WI38 (cell line): Measurements from ENCODE around the gene PTTG1IP.

Source experiments
- H3K4me3 ChIP-seq: 2 replicates; pipeline ENCODE4 v1.5.1; 2011; ENCODE audit warnings: low read depth, mild to moderate bottlenecking, control low read depth, low read length
- TF ChIP-seq, protein P1 (sequence below): IDR thresholded peaks from 2 replicates; pipeline ENCODE4 v1.5.1; 2012; ENCODE audit warnings: low read depth, mild to moderate bottlenecking, control low read depth, low read length

Gene PTTG1IP

DNA sequence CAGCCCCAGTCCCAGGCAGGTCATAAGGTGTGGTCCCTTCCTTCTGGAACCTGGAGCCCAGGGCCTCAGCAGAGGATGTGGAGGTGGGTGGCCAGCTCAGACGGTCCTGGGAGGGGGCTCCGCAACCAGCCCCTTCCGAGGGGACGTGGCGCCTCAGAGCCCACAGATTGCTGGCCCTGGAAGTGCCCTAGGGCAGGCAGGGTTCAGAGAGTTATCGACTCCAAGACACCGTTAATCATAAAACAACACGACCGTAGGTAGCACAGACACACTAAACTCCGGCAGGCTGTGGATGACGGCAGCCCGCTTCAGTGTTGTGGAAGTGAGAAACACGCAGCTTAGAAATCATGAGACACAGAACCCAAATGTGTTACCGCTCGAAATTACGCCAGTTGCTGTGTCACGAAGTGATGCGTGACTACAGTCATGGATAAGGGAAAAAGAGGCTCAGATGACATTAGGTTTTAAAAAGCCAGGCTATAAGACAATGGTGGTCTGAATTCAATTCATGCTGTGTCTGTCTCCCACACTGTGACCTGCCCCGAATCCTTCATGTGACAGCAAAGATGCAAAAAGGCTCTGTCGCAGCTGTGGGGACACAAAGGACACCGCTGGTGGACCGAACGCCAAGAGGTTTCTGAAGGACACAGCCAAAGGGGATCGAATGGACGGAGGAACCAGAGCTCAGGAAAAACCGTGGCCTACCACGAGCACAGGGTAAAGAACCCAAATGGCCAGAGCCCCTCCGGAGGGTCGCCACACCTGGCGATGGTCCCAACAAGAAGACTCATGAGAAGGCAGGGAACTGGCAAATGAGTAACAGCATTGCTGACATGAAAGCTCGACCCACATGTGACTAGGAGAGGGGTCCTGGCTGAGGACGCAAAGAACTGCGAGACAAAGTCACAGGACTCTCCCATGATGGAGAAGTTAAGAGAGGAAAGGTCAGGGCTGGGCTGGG lies 53.9 kb downstream of the PTTG1IP start:
- TF ChIP-seq, protein P1, sequence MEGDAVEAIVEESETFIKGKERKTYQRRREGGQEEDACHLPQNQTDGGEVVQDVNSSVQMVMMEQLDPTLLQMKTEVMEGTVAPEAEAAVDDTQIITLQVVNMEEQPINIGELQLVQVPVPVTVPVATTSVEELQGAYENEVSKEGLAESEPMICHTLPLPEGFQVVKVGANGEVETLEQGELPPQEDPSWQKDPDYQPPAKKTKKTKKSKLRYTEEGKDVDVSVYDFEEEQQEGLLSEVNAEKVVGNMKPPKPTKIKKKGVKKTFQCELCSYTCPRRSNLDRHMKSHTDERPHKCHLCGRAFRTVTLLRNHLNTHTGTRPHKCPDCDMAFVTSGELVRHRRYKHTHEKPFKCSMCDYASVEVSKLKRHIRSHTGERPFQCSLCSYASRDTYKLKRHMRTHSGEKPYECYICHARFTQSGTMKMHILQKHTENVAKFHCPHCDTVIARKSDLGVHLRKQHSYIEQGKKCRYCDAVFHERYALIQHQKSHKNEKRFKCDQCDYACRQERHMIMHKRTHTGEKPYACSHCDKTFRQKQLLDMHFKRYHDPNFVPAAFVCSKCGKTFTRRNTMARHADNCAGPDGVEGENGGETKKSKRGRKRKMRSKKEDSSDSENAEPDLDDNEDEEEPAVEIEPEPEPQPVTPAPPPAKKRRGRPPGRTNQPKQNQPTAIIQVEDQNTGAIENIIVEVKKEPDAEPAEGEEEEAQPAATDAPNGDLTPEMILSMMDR = no peak
- H3K4me3 ChIP-seq = no peak overlapping the region

DNA sequence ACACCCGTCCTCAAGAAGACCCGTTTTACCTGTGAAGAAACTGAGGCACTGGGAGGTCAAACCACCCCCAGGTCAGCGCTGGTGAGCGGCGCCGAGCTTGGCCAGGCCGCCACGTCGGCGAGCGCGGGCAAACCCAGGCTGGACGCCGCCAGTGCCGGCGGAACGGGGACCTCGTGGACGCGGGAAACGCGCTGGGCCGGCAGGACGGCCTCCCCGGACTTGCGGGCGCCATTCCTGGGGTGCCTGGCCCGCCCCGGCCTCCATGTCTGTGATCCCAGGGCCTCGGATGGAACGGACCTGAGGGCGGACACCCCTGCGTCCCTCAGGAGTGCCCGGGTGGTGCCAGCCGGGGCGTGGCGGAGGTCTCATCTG lies 54.9 kb downstream of the PTTG1IP start:
- TF ChIP-seq, protein P1 = no peak
- peak overlapping the region; percentile 66 for H3K4me3 ChIP-seq

DNA sequence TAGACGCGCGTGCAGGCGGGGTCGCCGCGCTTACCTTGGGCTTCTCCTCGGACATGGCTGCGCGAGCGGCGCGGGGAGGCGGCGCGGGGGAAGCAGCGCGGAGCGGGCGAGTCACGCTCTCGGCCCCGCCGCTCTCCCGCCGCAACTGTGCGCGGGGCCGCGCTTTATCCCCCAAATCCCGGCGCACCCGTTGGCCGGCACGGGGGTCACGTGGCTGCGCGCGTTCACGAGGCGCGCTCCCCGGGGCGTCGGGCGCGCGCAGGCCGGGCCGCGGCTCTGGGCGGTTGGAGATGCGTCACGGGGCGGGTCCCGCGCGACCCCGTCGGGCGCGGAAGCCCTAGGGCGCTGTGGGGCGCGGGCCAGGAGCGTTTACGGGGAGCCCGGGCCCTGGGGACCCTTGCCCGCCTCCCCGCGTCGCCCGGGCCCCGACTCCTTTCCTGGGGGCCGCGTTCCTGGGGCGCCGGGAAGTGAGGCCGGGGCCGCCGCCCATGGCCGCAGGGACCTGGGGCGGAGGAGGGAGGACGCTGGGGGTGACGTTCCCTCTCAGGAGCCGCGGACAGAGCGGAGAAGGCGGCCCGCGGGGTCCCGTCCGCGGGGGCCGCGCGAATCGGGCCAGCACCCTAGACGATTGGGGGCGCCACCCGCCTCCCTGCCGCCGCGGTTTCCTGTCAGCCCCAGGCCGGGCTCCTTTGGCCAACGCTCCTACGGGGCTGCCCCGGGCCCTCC lies 55.4 kb downstream of the PTTG1IP start, which contains the start of gene SUMO3:
SUMO3 (minus strand) TSS at position 149 of the 726 bp plus-strand sequence; CDS start at position 55, 94 bp downstream.
- H3K4me3 ChIP-seq = peak within 1 kb of the TSS; percentile 66
- TF ChIP-seq, protein P1 = no peak

DNA sequence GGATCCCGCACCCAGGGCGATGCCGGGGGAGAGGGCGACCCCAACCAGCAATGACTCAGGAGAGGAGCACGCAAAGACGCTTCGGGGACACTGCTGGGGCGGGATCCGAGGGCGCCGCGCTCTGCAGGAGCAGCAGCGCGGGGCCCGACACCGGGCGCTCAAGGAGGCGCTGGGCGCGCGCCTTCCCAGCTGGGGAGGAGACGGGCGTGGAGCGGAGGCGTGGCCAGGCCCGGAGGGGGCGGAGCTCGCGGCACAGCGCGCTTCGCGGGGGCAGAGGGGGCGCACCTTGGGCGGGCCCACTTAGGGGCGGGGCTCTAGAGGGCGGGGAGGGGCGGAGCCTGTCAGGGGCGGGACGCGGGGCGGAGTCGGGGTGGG lies 56.0 kb downstream of the PTTG1IP start:
- TF ChIP-seq, protein P1 = no peak
- H3K4me3 ChIP-seq = peak overlapping the region; percentile 66

DNA sequence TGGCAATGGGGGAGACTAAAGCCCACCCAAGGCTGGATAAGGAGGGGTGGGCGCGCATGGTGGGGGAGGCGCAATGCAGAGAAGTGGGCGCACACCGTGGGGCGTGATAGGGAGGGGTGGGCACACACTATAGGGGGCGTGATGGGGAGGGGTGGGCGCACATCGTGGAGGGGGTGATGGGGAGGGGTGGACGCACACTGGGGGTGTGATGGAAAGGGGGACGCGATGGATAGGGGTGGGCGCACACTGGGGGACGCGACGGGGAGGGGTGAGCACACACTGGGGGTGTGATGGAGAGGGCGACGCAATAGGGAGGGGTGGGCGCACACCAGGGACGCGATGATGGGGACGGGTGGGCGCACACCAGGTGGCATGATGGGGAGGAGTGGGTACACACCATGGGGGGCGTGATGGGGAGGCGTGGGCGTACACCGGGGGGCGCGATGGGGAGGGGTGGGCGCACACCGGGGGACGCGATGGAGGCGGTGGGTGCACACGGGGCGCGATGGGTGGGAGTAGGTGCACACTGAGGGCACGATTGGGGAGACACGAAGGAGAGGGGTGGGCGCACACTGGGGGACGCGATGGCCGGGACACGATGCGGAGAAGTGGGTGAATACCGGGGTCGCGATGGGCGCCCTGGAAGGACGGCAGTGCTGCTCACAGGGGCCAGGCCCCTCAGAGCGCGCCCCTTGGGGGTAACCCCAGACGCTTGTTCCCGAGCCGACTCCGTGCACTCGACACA lies 56.6 kb downstream of the PTTG1IP start:
- TF ChIP-seq, protein P1 = no peak
- H3K4me3 ChIP-seq = peak overlapping the region; percentile 66

DNA sequence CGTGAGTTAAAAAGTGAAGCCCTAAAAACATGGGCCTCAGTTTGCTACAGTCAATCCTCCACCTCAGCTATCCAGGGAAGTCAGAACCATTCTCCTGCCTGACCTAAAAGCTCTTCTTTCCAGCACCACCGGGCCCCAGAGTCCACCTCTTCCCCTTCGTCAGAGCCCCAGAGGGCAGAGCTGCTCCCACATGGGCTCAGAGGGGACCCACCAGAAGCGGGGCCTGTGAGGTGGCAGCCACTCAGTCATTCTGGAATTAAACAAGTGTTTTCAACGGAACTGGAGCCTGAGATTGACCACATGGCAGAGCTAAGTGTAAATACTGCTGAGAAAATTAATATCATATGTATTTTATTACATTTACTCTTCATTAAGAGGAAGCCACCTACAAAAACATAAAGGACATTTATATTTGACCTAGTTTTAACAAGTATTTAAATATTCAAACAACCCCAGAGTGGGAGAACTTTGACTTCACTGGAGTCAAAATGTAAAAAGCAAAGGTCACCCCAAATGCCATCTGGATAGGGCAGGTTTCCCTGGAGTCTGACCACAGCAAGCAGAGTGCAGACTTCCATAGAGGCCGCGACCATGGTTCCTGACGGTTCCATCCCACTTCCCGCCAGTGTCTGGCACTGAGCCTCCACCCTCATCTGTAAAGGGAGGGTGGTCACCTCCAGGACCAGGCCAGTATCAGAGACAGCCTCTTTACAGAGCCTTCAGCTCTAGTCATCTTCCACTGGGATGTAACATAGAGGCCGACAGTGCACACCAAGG lies 57.5 kb downstream of the PTTG1IP start:
- H3K4me3 ChIP-seq = no peak overlapping the region

More for the DNA sequence above, 57.5 kb downstream of the PTTG1IP start:
- TF ChIP-seq, protein P1 = no peak
